ENCODE results near the gene RUSF1. TPM values are rescaled to one million over a fixed set of nuclear protein-coding genes. Genes with fewer than 3 reads are reported as not detected.

The RUSF1 gene
- total and polyA plus RNA-seq, 7 experiments from 2014 or later: 22.8 to 118 (median 66.6) TPM

DNA sequence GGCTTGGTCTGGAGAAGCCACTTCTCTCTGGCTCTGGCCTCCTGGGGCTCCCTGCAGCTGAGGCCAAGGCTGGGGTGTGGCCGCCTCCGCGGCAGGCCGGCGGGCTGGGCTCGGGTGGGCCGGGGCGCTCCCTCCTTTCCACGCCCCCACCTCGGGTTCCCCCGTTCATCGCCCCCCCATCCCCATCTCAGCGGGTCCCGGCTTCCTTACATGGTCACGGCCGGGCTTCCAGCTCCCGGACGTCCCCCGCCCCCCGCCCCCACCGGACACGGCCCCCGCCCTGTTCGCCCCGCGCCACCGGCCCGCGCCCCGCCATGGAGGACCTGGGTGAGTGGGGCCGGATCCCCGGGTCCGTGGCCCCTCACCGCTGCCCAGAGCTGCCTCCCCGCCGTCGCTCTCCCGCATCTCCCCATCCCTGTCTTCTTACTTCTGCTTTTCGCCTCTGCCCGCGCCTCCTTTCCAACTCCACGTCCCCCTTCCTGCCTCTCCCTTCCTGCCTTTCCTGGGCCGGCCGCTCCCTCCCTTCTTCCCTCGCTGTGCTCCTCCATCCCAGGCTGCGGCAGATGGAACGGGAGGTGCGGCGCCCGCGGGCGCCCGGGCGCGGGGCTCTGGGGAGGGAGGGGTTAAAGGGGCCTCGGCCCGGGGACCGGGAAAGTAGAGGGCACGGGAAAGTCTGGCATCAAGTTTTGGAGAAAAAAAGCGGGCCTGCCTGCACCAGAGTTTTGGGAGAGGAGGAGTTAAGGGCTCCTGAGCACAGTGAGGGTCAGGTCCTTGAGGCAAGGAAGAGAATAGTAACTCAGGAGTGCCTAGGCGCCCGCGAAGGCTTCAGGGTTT lies 36.1 kb downstream of the RUSF1 start, which contains the start of gene TGFB1I1:
Gene TGFB1I1, plus strand, starts transcription at position 278 of the 834 bp plus-strand sequence. Its CDS starts 37 bp downstream, at position 315.
- Histone ChIP-seq H3K36me3 (ENCODE audit: control insufficient read depth in 2 of 3, insufficient read depth in 3 of 3, low read length in 3 of 3) (peaks cover 0 to 1% (median 0%) of the 10 kb centered on the region in 3 experiments), H3K27ac (ENCODE audit: low read depth, low read length) (no peak within 1 kb of the TSS), H3K4me3 (ENCODE audit: low read length) (no peak within 1 kb of the TSS), H3K4me1 (ENCODE audit: control insufficient read depth in 2 of 2, insufficient read depth in 2 of 2, low read length in 2 of 2) (peaks cover 10% of the 10 kb centered on the region in 2 donors), H3K27me3 (ENCODE audit: control insufficient read depth in 2 of 2, insufficient read depth in 2 of 2, low read length in 2 of 2) (no peaks in the 10 kb centered on the region), H3K9me3 (ENCODE audit: control insufficient read depth in 2 of 3, low read length in 3 of 3) (no peaks in the 10 kb centered on the region)
- Mint-ChIP-seq H3K27ac (peak within 1 kb of the TSS in 1 of 9 donors; percentile 64), H3K27me3 (peaks cover 0 to 50% (median 14%) of the 10 kb centered on the region in 5 donors), H3K4me1 (peaks cover 12 to 36% (median 24%) of the 10 kb centered on the region in 7 donors), H3K36me3 (peaks cover 0 to 1% (median 0%) of the 10 kb centered on the region in 5 donors), H3K4me3 (peak within 1 kb of the TSS; percentile 60 to 84 (median 79)), H3K9me3 (peaks cover 0 to 1% (median 0%) of the 10 kb centered on the region in 11 donors)
- no peak for ATAC-seq
- ChIA-PET POLR2A (interaction anchor here (7.8 kb wide), 1 partner anchor 13 kb away, joined by 69 read pairs; the partner anchor contains the start of gene ARMC5), CTCF (no interaction called here)
- intact Hi-C loops (cut with micrococcal nuclease): no loop called here
- DNase-seq: no peak

DNA sequence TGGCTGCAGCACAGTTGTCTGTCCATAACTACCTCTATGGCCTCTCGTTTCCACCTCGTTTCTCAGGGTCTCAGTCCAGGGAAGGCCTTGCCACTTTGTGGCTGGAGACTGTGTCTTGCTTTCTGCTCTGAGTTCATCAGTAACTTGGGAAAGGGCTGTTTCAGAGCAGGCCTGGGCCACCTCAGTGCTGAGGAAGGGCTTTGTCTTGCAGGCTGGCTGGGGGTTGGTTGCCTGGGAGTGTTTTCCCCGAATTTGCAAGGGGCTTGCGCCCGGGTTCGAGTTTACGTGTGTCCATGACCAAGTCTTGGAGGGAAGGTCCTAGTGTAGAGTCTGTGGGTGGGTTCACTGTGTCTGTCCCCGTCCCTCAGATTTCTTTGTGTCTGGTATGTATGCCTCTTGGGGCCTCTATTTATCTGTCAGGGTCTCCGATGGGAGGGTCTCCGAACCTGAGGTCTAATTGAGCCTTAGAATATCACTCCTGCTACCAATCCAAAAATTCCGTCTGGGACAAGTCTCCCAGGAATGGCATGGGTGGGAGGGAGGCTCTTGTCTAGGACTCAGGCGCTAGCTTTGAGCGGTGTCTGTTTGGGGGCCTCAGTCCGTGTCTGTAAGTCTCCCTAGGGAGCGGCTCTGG lies 36.8 kb downstream of the RUSF1 start:
- Mint-ChIP-seq H3K4me1 (peaks cover 18 to 41% (median 24%) of the 10 kb centered on the region in 7 donors), H3K4me3 (peak overlapping the region in 7 of 10 donors; percentile 1 to 70 (median 45)), H3K27ac (peak overlapping the region in 1 of 9 donors; percentile 51), H3K9me3 (peaks cover 0 to 1% (median 0%) of the 10 kb centered on the region in 11 donors), H3K36me3 (peaks cover 0 to 6% (median 0%) of the 10 kb centered on the region in 5 donors), H3K27me3 (peaks cover 0 to 46% (median 14%) of the 10 kb centered on the region in 5 donors)
- ATAC-seq (no peak), DNase-seq (no peak)
- peaks cover 14 to 15% of the 10 kb centered on the region in 2 donors for H3K4me1 ChIP-seq (ENCODE audit: control insufficient read depth in 2 of 2, insufficient read depth in 2 of 2, low read length in 2 of 2)
- intact Hi-C loops (cut with micrococcal nuclease): no loop called here
- no peaks in the 10 kb centered on the region for H3K27me3 ChIP-seq (ENCODE audit: control insufficient read depth in 2 of 2, insufficient read depth in 2 of 2, low read length in 2 of 2)
- H3K27ac ChIP-seq (ENCODE audit: low read depth, low read length): no peak overlapping the region
- peaks cover 0 to 8% (median 0%) of the 10 kb centered on the region in 3 experiments for H3K36me3 ChIP-seq (ENCODE audit: control insufficient read depth in 2 of 3, insufficient read depth in 3 of 3, low read length in 3 of 3)
- CTCF ChIA-PET: interaction anchor here (0.6 kb wide), 1 partner anchor 1830 kb away, joined by 3 read pairs; no protein-coding TSS in a partner anchor
- H3K4me3 ChIP-seq (ENCODE audit: low read length): no peak overlapping the region
- POLR2A ChIA-PET: no interaction called here
- no peaks in the 10 kb centered on the region for H3K9me3 ChIP-seq (ENCODE audit: control insufficient read depth in 2 of 3, low read length in 3 of 3)

DNA sequence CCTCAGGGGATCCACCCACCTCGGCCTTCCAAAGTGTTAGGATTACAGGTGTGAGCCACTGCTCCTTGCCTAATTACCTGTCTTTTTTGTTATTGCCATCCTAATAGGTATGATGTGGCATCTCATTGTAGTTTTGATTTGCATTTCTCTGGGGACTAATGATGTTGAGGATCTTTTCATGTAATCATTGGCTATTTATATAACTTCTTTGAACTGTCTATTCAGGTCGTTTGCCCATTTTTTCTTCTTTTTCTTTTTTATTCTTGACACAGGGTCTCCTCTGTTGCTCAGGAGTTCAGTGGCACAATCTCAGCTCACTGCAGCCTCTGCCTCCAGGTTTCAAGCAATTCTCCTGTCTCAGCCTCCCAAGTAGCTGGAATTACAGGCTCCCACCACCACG lies 37.6 kb downstream of the RUSF1 start:
- Mint-ChIP-seq H3K27me3 (peaks cover 0 to 42% (median 14%) of the 10 kb centered on the region in 5 donors), H3K4me1 (peaks cover 12 to 41% (median 19%) of the 10 kb centered on the region in 7 donors), H3K9me3 (peaks cover 0 to 1% (median 0%) of the 10 kb centered on the region in 11 donors), H3K4me3 (peak overlapping the region in 1 of 10 donors; percentile 45), H3K27ac (no peak overlapping the region), H3K36me3 (peaks cover 0 to 8% (median under 1%) of the 10 kb centered on the region in 5 donors)
- CTCF ChIA-PET: interaction anchor here (0.6 to 1.4 kb wide), 2 partner anchors 10 to 1830 kb away, joined by 3 to 4 read pairs; no protein-coding TSS in a partner anchor
- Histone ChIP-seq H3K27ac (ENCODE audit: low read depth, low read length) (no peak overlapping the region), H3K4me1 (ENCODE audit: control insufficient read depth in 2 of 2, insufficient read depth in 2 of 2, low read length in 2 of 2) (peaks cover 14 to 15% of the 10 kb centered on the region in 2 donors), H3K27me3 (ENCODE audit: control insufficient read depth in 2 of 2, insufficient read depth in 2 of 2, low read length in 2 of 2) (no peaks in the 10 kb centered on the region), H3K36me3 (ENCODE audit: control insufficient read depth in 2 of 3, insufficient read depth in 3 of 3, low read length in 3 of 3) (peaks cover 0 to 16% (median 1%) of the 10 kb centered on the region in 3 experiments), H3K9me3 (ENCODE audit: control insufficient read depth in 2 of 3, low read length in 3 of 3) (no peaks in the 10 kb centered on the region), H3K4me3 (ENCODE audit: low read length) (no peak overlapping the region)
- POLR2A ChIA-PET: no interaction called here
- ATAC-seq (no peak), DNase-seq (no peak)
- intact Hi-C loops (cut with micrococcal nuclease): no loop called here

DNA sequence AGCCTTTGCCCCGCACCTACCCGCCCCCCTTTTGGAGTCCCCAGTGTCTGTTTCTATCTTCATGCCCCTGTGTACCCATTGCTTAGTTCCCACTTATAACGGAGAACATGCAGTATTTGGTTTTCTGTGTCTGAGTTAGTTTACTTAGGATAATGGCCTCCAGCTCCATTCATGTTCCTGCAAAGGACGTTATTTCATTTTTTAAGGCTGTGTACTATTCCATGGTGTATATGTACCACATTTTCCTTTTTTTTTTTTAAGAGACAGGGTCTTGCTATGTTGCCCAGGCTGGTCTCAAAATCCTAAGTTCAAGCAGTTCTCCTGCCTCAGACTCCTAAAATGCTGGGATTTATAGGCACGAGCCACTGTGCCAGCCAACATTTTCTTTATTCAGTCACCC lies 40.3 kb downstream of the RUSF1 start:
- intact Hi-C loops (cut with micrococcal nuclease): no loop called here
- Histone ChIP-seq H3K36me3 (ENCODE audit: control insufficient read depth in 2 of 3, insufficient read depth in 3 of 3, low read length in 3 of 3) (peaks cover 0 to 23% (median 3%) of the 10 kb centered on the region in 3 experiments), H3K4me1 (ENCODE audit: control insufficient read depth in 2 of 2, insufficient read depth in 2 of 2, low read length in 2 of 2) (peaks cover 14 to 15% of the 10 kb centered on the region in 2 donors), H3K9me3 (ENCODE audit: control insufficient read depth in 2 of 3, low read length in 3 of 3) (no peaks in the 10 kb centered on the region), H3K27me3 (ENCODE audit: control insufficient read depth in 2 of 2, insufficient read depth in 2 of 2, low read length in 2 of 2) (no peaks in the 10 kb centered on the region), H3K27ac (ENCODE audit: low read depth, low read length) (no peak overlapping the region), H3K4me3 (ENCODE audit: low read length) (no peak overlapping the region)
- Mint-ChIP-seq H3K9me3 (peaks cover 0 to 1% (median 0%) of the 10 kb centered on the region in 11 donors), H3K4me3 (peak overlapping the region in 3 of 10 donors; percentile 2 to 76 (median 66)), H3K27me3 (peaks cover 0 to 22% (median 11%) of the 10 kb centered on the region in 5 donors), H3K4me1 (peaks cover 12 to 38% (median 19%) of the 10 kb centered on the region in 7 donors), H3K27ac (peak overlapping the region in 1 of 9 donors; percentile 78), H3K36me3 (peaks cover 3 to 27% (median 10%) of the 10 kb centered on the region in 5 donors)
- ATAC-seq (no peak), DNase-seq (no peak)
- ChIA-PET CTCF (no interaction called here), POLR2A (interaction anchor here (0.7 kb wide), 1 partner anchor 20 kb away, joined by 3 read pairs; no protein-coding TSS in a partner anchor)

DNA sequence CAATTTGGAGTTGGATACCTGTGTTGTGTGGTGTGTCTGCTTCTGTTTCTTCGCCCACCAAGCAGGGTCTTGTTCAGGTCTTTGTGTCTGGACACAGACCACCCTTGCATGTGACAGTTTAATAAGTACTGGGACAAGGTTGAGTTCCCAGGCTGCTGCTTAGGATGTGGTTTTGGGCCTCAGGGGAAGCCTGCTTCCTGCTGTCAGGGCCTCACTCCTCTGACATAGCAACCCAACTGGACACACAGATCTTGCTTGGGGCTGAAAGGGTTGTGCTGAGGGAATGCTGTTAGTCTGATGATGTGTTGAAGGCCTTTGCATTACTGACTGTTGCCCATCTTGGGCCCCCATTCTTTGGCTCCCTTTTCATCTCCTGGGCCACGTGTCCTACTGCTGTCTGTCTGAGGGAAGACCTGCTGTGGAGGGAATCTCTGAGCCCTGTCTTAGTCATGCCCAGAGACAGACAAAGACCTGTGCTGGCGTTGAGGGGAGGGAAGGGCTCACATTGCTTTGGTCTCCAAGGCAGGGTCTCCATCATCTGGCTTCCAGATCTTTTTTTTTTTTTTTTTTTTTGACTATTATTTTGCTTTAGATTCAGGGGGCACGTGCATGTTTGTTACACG lies 40.9 kb downstream of the RUSF1 start:
- intact Hi-C loops (cut with micrococcal nuclease): no loop called here
- ChIA-PET POLR2A (no interaction called here), CTCF (no interaction called here)
- peak in 1 of 9 donors; percentile 41 for DNase-seq
- Histone ChIP-seq H3K27ac (ENCODE audit: low read depth, low read length) (no peak overlapping the region), H3K4me1 (ENCODE audit: control insufficient read depth in 2 of 2, insufficient read depth in 2 of 2, low read length in 2 of 2) (peaks cover 9 to 15% of the 10 kb centered on the region in 2 donors), H3K4me3 (ENCODE audit: low read length) (no peak overlapping the region), H3K27me3 (ENCODE audit: control insufficient read depth in 2 of 2, insufficient read depth in 2 of 2, low read length in 2 of 2) (no peaks in the 10 kb centered on the region), H3K36me3 (ENCODE audit: control insufficient read depth in 2 of 3, insufficient read depth in 3 of 3, low read length in 3 of 3) (peaks cover 0 to 29% (median 3%) of the 10 kb centered on the region in 3 experiments), H3K9me3 (ENCODE audit: control insufficient read depth in 2 of 3, low read length in 3 of 3) (no peaks in the 10 kb centered on the region)
- Mint-ChIP-seq H3K4me3 (peak overlapping the region in 3 of 10 donors; percentile 66 to 76 (median 72)), H3K4me1 (peaks cover 8 to 33% (median 14%) of the 10 kb centered on the region in 7 donors), H3K36me3 (peaks cover 4 to 30% (median 10%) of the 10 kb centered on the region in 5 donors), H3K27me3 (peaks cover 0 to 16% (median 6%) of the 10 kb centered on the region in 5 donors), H3K9me3 (peaks cover 0 to 1% (median 0%) of the 10 kb centered on the region in 11 donors), H3K27ac (peak overlapping the region in 3 of 9 donors; percentile 9 to 89 (median 78))
- no peak for ATAC-seq

DNA sequence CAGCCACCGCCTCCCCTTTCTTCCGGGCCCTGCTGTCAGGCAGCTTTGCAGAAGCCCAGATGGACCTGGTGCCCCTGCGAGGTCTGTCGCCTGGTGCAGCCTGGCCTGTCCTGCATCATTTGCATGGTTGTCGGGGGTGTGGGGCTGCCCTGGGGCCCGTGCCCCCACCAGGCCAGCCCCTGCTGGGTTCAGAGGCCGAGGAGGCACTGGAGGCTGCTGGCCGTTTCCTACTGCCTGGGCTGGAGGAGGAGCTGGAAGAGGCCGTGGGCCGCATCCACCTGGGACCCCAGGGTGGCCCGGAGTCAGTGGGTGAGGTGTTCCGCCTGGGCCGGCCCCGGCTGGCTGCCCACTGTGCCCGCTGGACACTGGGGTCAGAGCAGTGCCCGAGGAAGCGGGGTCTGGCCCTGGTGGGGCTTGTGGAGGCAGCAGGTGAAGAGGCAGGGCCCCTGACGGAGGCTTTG lies 41.8 kb downstream of the RUSF1 start:
- Mint-ChIP-seq H3K27ac (peak overlapping the region in 2 of 9 donors; percentile 78 to 89), H3K36me3 (peaks cover 4 to 30% (median 10%) of the 10 kb centered on the region in 5 donors), H3K27me3 (peaks cover 0 to 11% (median 4%) of the 10 kb centered on the region in 5 donors), H3K4me1 (peaks cover 7 to 30% (median 12%) of the 10 kb centered on the region in 7 donors), H3K9me3 (peaks cover 0 to 1% (median 0%) of the 10 kb centered on the region in 11 donors), H3K4me3 (peak overlapping the region in 3 of 10 donors; percentile 66 to 76 (median 72))
- no peak for DNase-seq
- ChIA-PET POLR2A (interaction anchor here (0.6 kb wide), 1 partner anchor 16 kb away, joined by 4 read pairs; no protein-coding TSS in a partner anchor), CTCF (no interaction called here)
- ATAC-seq: no peak
- Histone ChIP-seq H3K4me1 (ENCODE audit: control insufficient read depth in 2 of 2, insufficient read depth in 2 of 2, low read length in 2 of 2) (peaks cover 8 to 11% of the 10 kb centered on the region in 2 donors), H3K36me3 (ENCODE audit: control insufficient read depth in 2 of 3, insufficient read depth in 3 of 3, low read length in 3 of 3) (peaks cover 0 to 35% (median 3%) of the 10 kb centered on the region in 3 experiments), H3K4me3 (ENCODE audit: low read length) (no peak overlapping the region), H3K27ac (ENCODE audit: low read depth, low read length) (no peak overlapping the region), H3K27me3 (ENCODE audit: control insufficient read depth in 2 of 2, insufficient read depth in 2 of 2, low read length in 2 of 2) (no peaks in the 10 kb centered on the region), H3K9me3 (ENCODE audit: control insufficient read depth in 2 of 3, low read length in 3 of 3) (no peaks in the 10 kb centered on the region)
- intact Hi-C loops (cut with micrococcal nuclease): no loop called here

All from naive thymus-derived CD4-positive, alpha-beta T cell (primary cell).